MCF 10A (cell line): ENCODE data around the gene LTB4R. TPM values are rescaled to one million over a fixed set of nuclear protein-coding genes. Genes with fewer than 3 reads are reported as not detected.

Experiments used
- BruUV-seq: library from RNA; stranded (reverse); fragments of 400-500 nt; replicated peaks from 2 replicates; lab custom pipeline; 2021; lab: Mats Ljungman, UMichigan
- CTCF ChIA-PET: fragments of 300-600 bp; sonication (Branson Sonifier 250); formaldehyde crosslinking; extraction: SDS; loops from one replicate; lab custom pipeline; 2021; ENCODE audit warnings: antibody characterized with exemption, inconsistent platforms; lab: Yijun Ruan, JAX
- POLR2A ChIA-PET: fragments of 300-600, 350-650 bp; sonication (Branson Sonifier 250); formaldehyde crosslinking; extraction: SDS; loops from one replicate; lab custom pipeline; 2020; ENCODE audit warnings: antibody characterized with exemption, inconsistent platforms; lab: Yijun Ruan, JAX
- DNase-seq: peaks from one replicate; pipeline ENCODE4 v3.0.0-alpha.2; 2018; ENCODE audit not compliant: unreplicated experiment
- H3K27ac Mint-ChIP-seq: one replicate; pipeline ENCODE4 v1.8.0; 2022; ENCODE audit warnings: mild to moderate bottlenecking, low read depth, mixed read lengths; ENCODE audit not compliant: unreplicated experiment
- H3K27me3 Mint-ChIP-seq: one replicate; pipeline ENCODE4 v1.8.0; 2022; ENCODE audit warnings: mixed read lengths; ENCODE audit not compliant: insufficient read depth, unreplicated experiment
- H3K36me3 Mint-ChIP-seq: one replicate; pipeline ENCODE4 v1.8.0; 2022; ENCODE audit warnings: mild to moderate bottlenecking, moderate library complexity, mixed read lengths; ENCODE audit not compliant: insufficient read depth, unreplicated experiment
- H3K4me1 Mint-ChIP-seq: one replicate; pipeline ENCODE4 v1.8.0; 2022; ENCODE audit warnings: mixed read lengths; ENCODE audit not compliant: insufficient read depth, unreplicated experiment
- H3K4me3 Mint-ChIP-seq: one replicate; pipeline ENCODE4 v1.8.0; 2022; ENCODE audit warnings: mild to moderate bottlenecking, moderate library complexity, mixed read lengths; ENCODE audit not compliant: unreplicated experiment
- H3K9me3 Mint-ChIP-seq: one replicate; pipeline ENCODE4 v1.8.0; 2022; ENCODE audit warnings: mixed read lengths; ENCODE audit not compliant: unreplicated experiment
- CTCF ChIP-seq: fragments of 200-600 bp; IDR thresholded peaks from one replicate; pipeline ENCODE4 v1.8.0; 2022; ENCODE audit warnings: antibody characterized with exemption, mild to moderate bottlenecking; ENCODE audit not compliant: unreplicated experiment
- intact Hi-C: fragments of 100-400 bp; cut with micrococcal nuclease; formaldehyde crosslinking; loops from 2 replicates; pipeline ENCODE4 v1.14.1; 2022
- total RNA-seq: library from RNA; stranded (reverse); gene quantifications from 2 replicates; pipeline ENCODE4 v1.2.3, GENCODE V29; 2022

The LTB4R gene
- total RNA-seq, 1 experiment from 2014 or later, result 15.8 TPM

GRCh38 chr14:24267516-24267915 is 43.8 kb upstream of the LTB4R start:
- Mint-ChIP-seq H3K27me3 (no peaks in the 10 kb centered on the region), H3K27ac (no peak overlapping the region), H3K4me1 (peaks cover 44% of the 10 kb centered on the region), H3K4me3 (no peak overlapping the region), H3K9me3 (no peaks in the 10 kb centered on the region), H3K36me3 (peaks cover 22% of the 10 kb centered on the region)
- TF ChIP-seq CTCF, result no peak
- CTCF ChIA-PET, result interaction anchor here (0.6 to 32.3 kb wide), 5 partner anchors 24 to 1986 kb away, joined by 4 to 457 read pairs (median 43); partner anchors contain the start of genes CIDEB, DHRS1, LTB4R2 and NOP9
- no TSS peak for BruUV-seq
- POLR2A ChIA-PET, result interaction anchor here (1.2 to 9.2 kb wide), 3 partner anchors 15 to 30 kb away, joined by 3 to 115 read pairs (median 62); partner anchors contain the start of genes DHRS1 and NOP9
- intact Hi-C loops, result no loop called here
- no peak for DNase-seq

GRCh38 chr14:24268225-24268624 is 43.1 kb upstream of the LTB4R start:
- BruUV-seq, result no TSS peak
- intact Hi-C loops, result no loop called here
- ChIA-PET CTCF (interaction anchor here (1.2 to 32.3 kb wide), 5 partner anchors 22 to 39 kb away, joined by 4 to 457 read pairs (median 43); partner anchors contain the start of genes CIDEB, DHRS1, LTB4R2 and NOP9), POLR2A (interaction anchor here (1.2 to 9.5 kb wide), 4 partner anchors 15 to 32 kb away, joined by 3 to 146 read pairs (median 128); partner anchors contain the start of genes DHRS1, NOP9 and TINF2)
- Mint-ChIP-seq H3K4me3 (no peak overlapping the region), H3K27ac (no peak overlapping the region), H3K4me1 (peaks cover 44% of the 10 kb centered on the region), H3K36me3 (peaks cover 24% of the 10 kb centered on the region), H3K27me3 (no peaks in the 10 kb centered on the region), H3K9me3 (no peaks in the 10 kb centered on the region)
- DNase-seq, result no peak
- no peak for TF ChIP-seq CTCF

- no peak for TF ChIP-seq CTCF
- peak overlapping the region; percentile 24 for H3K4me3 Mint-ChIP-seq
- no peaks in the 10 kb centered on the region for H3K27me3 Mint-ChIP-seq
- H3K9me3 Mint-ChIP-seq, result no peaks in the 10 kb centered on the region
- H3K4me1 Mint-ChIP-seq, result peaks cover 49% of the 10 kb centered on the region
- ChIA-PET POLR2A (interaction anchor here (0.8 to 9.5 kb wide), 7 partner anchors 12 to 122 kb away, joined by 4 to 146 read pairs (median 22); partner anchors contain the start of genes CHMP4A, DHRS1, LTB4R2 and NOP9), CTCF (interaction anchor here (0.6 to 32.3 kb wide), 7 partner anchors 22 to 712 kb away, joined by 3 to 457 read pairs (median 4); partner anchors contain the start of genes CIDEB, DHRS1, LTB4R2 and NOP9)
- DNase-seq, result no peak
- peaks cover 24% of the 10 kb centered on the region for H3K36me3 Mint-ChIP-seq
- no peak overlapping the region for H3K27ac Mint-ChIP-seq
- BruUV-seq, result no TSS peak
- intact Hi-C loops, result no loop called here
Measured at GRCh38 chr14:24269368-24269767, 41.9 kb upstream of the LTB4R start.

GRCh38 chr14:24269910-24270536 is 41.3 kb upstream of the LTB4R start:
- POLR2A ChIA-PET, result interaction anchor here (0.6 to 9.5 kb wide), 14 partner anchors 9 to 80 kb away, joined by 3 to 146 read pairs (median 10); partner anchors contain the start of genes CHMP4A, DHRS1, LTB4R2 and NOP9
- Mint-ChIP-seq H3K9me3 (no peaks in the 10 kb centered on the region), H3K27ac (no peak overlapping the region), H3K27me3 (no peaks in the 10 kb centered on the region), H3K4me3 (peak overlapping the region; percentile 89), H3K36me3 (peaks cover 24% of the 10 kb centered on the region), H3K4me1 (peaks cover 44% of the 10 kb centered on the region)
- CTCF ChIA-PET, result interaction anchor here (0.6 to 32.3 kb wide), 16 partner anchors 8 to 712 kb away, joined by 3 to 457 read pairs (median 4); partner anchors contain the start of genes CIDEB, DHRS1, LTB4R and LTB4R2
- no peak for DNase-seq
- no peak for TF ChIP-seq CTCF
- TSS peak; percentile 39 for BruUV-seq
- intact Hi-C loops, result no loop called here
